HEK293 (cell line): ENCODE data around the gene DDX51.

Source experiments
- AEBP2 ChIP-seq: fragments of 450-650 bp; formaldehyde crosslinking; IDR thresholded peaks from 2 replicates; pipeline ENCODE4 v1.5.1; 2016; ENCODE audit warnings: missing biosample characterization, missing genetic modification characterization, borderline replicate concordance
- CTCF ChIP-seq: fragments of 450-650 bp; formaldehyde crosslinking; IDR thresholded peaks from 2 replicates; pipeline ENCODE4 v1.5.1; 2016; ENCODE audit warnings: missing biosample characterization, missing genetic modification characterization
- FEZF1 ChIP-seq: fragments of 450-650 bp; formaldehyde crosslinking; IDR thresholded peaks from 2 replicates; pipeline ENCODE4 v1.5.1; 2016; ENCODE audit warnings: missing biosample characterization, missing genetic modification characterization
- GLIS1 ChIP-seq: fragments of 450-650 bp; formaldehyde crosslinking; IDR thresholded peaks from 2 replicates; pipeline ENCODE4 v1.5.1; 2016; ENCODE audit warnings: missing biosample characterization, missing genetic modification characterization
- INSM2 ChIP-seq: fragments of 450-650 bp; formaldehyde crosslinking; IDR thresholded peaks from 2 replicates; pipeline ENCODE4 v1.5.1; 2016; ENCODE audit warnings: missing biosample characterization, missing genetic modification characterization
- KLF7 ChIP-seq: fragments of 450-650 bp; formaldehyde crosslinking; IDR thresholded peaks from 2 replicates; pipeline ENCODE4 v1.5.1; 2016; ENCODE audit warnings: missing biosample characterization, missing genetic modification characterization, borderline replicate concordance
- WT1 ChIP-seq: fragments of 450-650 bp; formaldehyde crosslinking; IDR thresholded peaks from 2 replicates; pipeline ENCODE4 v1.5.1; 2016; ENCODE audit warnings: missing biosample characterization, missing genetic modification characterization
- ZFP3 ChIP-seq: fragments of 450-650 bp; formaldehyde crosslinking; IDR thresholded peaks from 2 replicates; pipeline ENCODE4 v1.5.1; 2016; ENCODE audit warnings: low read depth, missing biosample characterization, missing genetic modification characterization
- ZFP41 ChIP-seq: fragments of 450-650 bp; formaldehyde crosslinking; IDR thresholded peaks from 2 replicates; pipeline ENCODE4 v1.5.1; 2016; ENCODE audit warnings: missing biosample characterization, missing genetic modification characterization, borderline replicate concordance
- ZNF112 ChIP-seq: fragments of 450-650 bp; formaldehyde crosslinking; IDR thresholded peaks from 2 replicates; pipeline ENCODE4 v1.5.0; 2017; ENCODE audit warnings: missing biosample characterization, missing genetic modification characterization
- ZNF114 ChIP-seq: fragments of 450-650 bp; formaldehyde crosslinking; IDR thresholded peaks from 2 replicates; pipeline ENCODE4 v1.5.0; 2017; ENCODE audit warnings: missing biosample characterization, missing genetic modification characterization
- ZNF140 ChIP-seq: fragments of 450-650 bp; formaldehyde crosslinking; IDR thresholded peaks from 2 replicates; pipeline ENCODE4 v1.5.1; 2016; ENCODE audit warnings: missing biosample characterization, missing genetic modification characterization
- ZNF211 ChIP-seq: fragments of 450-650 bp; formaldehyde crosslinking; IDR thresholded peaks from 2 replicates; pipeline ENCODE4 v1.5.1; 2016; ENCODE audit warnings: low read depth, missing biosample characterization, missing genetic modification characterization
- ZNF239 ChIP-seq: fragments of 450-650 bp; formaldehyde crosslinking; IDR thresholded peaks from 2 replicates; pipeline ENCODE4 v1.5.1; 2016; ENCODE audit warnings: missing biosample characterization, missing genetic modification characterization
- ZNF274 ChIP-seq, 2 experiments: fragments of 200-500 bp in 1 of 2; fragments of 450-650 bp in 1 of 2; sonication (Bioruptor generic) in 1 of 2; formaldehyde crosslinking in 1 of 2; IDR thresholded peaks; 2 replicates each; pipeline versions ENCODE4 v1.5.1 to v1.6.1; 2014 to 2016; ENCODE audit warnings: borderline replicate concordance in 1 of 2, inconsistent platforms in 1 of 2, low read length in 1 of 2, missing biosample characterization in 1 of 2, missing genetic modification characterization in 1 of 2
- ZNF280D ChIP-seq: fragments of 450-650 bp; formaldehyde crosslinking; IDR thresholded peaks from 2 replicates; pipeline ENCODE4 v1.5.1; 2016; ENCODE audit warnings: missing biosample characterization, missing genetic modification characterization
- ZNF302 ChIP-seq: fragments of 450-650 bp; formaldehyde crosslinking; IDR thresholded peaks from 2 replicates; pipeline ENCODE4 v1.5.1; 2016; ENCODE audit warnings: missing biosample characterization, missing genetic modification characterization, low read depth
- ZNF311 ChIP-seq: fragments of 450-650 bp; formaldehyde crosslinking; IDR thresholded peaks from 2 replicates; pipeline ENCODE4 v1.5.1; 2017; ENCODE audit warnings: missing biosample characterization, missing genetic modification characterization, borderline replicate concordance
- ZNF426 ChIP-seq: fragments of 450-650 bp; formaldehyde crosslinking; IDR thresholded peaks from 2 replicates; pipeline ENCODE4 v1.5.1; 2017; ENCODE audit warnings: missing biosample characterization, missing genetic modification characterization, mild to moderate bottlenecking, inconsistent platforms, moderate library complexity
- ZNF433 ChIP-seq: fragments of 450-650 bp; formaldehyde crosslinking; IDR thresholded peaks from 2 replicates; pipeline ENCODE4 v1.5.1; 2016; ENCODE audit warnings: missing biosample characterization, missing genetic modification characterization, low read depth
- ZNF473 ChIP-seq: fragments of 450-650 bp; formaldehyde crosslinking; IDR thresholded peaks from 2 replicates; pipeline ENCODE4 v1.5.1; 2017; ENCODE audit warnings: missing biosample characterization, missing genetic modification characterization
- ZNF558 ChIP-seq: fragments of 450-650 bp; formaldehyde crosslinking; IDR thresholded peaks from 2 replicates; pipeline ENCODE4 v1.5.1; 2016; ENCODE audit warnings: missing biosample characterization, missing genetic modification characterization
- ZNF610 ChIP-seq: fragments of 450-650 bp; formaldehyde crosslinking; IDR thresholded peaks from 2 replicates; pipeline ENCODE4 v1.5.1; 2016; ENCODE audit warnings: missing biosample characterization, missing genetic modification characterization, borderline replicate concordance
- ZNF670 ChIP-seq: fragments of 450-650 bp; formaldehyde crosslinking; IDR thresholded peaks from 2 replicates; pipeline ENCODE4 v1.5.1; 2016; ENCODE audit warnings: missing biosample characterization, missing genetic modification characterization, low read depth
- ZNF777 ChIP-seq: fragments of 450-650 bp; formaldehyde crosslinking; IDR thresholded peaks from 2 replicates; pipeline ENCODE4 v1.5.1; 2017; ENCODE audit warnings: missing biosample characterization, missing genetic modification characterization, borderline replicate concordance
- ZNF792 ChIP-seq: fragments of 450-650 bp; formaldehyde crosslinking; IDR thresholded peaks from 2 replicates; pipeline ENCODE4 v1.5.1; 2016; ENCODE audit warnings: missing biosample characterization, missing genetic modification characterization
- ZSCAN23 ChIP-seq: fragments of 450-650 bp; formaldehyde crosslinking; IDR thresholded peaks from 2 replicates; pipeline ENCODE4 v1.5.1; 2016; ENCODE audit warnings: missing biosample characterization, missing genetic modification characterization
- TF ChIP-seq, protein P1 (sequence below): fragments of 450-650 bp; IDR thresholded peaks from 2 replicates; pipeline ENCODE4 v1.5.1; 2018; ENCODE audit warnings: missing biosample characterization, mild to moderate bottlenecking, missing genetic modification characterization
- TF ChIP-seq, protein P2 (sequence below): fragments of 450-650 bp; formaldehyde crosslinking; IDR thresholded peaks from 2 replicates; pipeline ENCODE4 v1.5.1; 2016; ENCODE audit warnings: missing biosample characterization, missing genetic modification characterization

DDX51 gene

DNA sequence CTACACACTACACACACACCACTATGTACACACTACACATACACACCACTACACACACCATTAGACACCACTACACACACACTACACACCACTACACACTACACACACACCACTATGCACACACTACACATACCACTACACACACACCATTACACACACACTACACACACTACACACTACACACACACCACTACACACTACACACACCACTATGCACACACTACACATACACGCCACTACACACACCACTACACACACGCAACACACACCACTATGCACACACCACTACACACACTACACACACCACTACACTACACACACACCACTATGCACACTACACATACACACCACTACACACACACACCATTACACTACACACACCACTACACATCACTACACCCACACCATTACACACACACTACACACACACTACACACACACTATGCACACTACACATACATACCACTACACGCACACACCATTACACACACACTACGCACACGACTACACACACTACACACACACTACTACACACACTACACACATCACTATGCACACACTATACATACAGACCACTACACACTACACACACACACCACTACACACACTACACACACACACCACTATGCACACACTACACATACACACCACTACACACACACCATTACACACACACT is 13.8 kb upstream of the DDX51 start (continued):
- TF ChIP-seq ZFP41 (tag by site-specific recombination) (no peak), ZNF211 (tag by site-specific recombination) (no peak), ZNF239 (no peak; the same call in 1 of the 2 replicates), ZNF140 (tag by site-specific recombination) (no peak), ZNF280D (tag by site-specific recombination) (no peak), ZNF558 (tag by site-specific recombination) (no peak), ZNF670 (tag by site-specific recombination) (peak; percentile 13; the same call in 1 of the 2 replicates), CTCF (tag by site-specific recombination) (no peak), FEZF1 (no peak), ZFP3 (tag by site-specific recombination) (no peak), GLIS1 (tag by site-specific recombination) (no peak), ZNF777 (tag by site-specific recombination) (no peak), AEBP2 (peak; percentile 1; the same call in 1 of the 2 replicates), ZNF311 (tag by site-specific recombination) (0 out of 2 replicates have a peak, but pooled peaks have one; percentile 56), ZNF274 (IDR thresholded peaks at IDR 0.05; ENCODE audit: low read length) (no peak), ZNF274 (tag by site-specific recombination; IDR thresholded peaks at IDR 0.05; ENCODE audit: borderline replicate concordance) (peak; percentile 37; the same call in 1 of the 2 replicates), ZNF610 (tag by site-specific recombination) (no peak), ZNF302 (tag by site-specific recombination) (peak; percentile 30; the same call in 1 of the 2 replicates), WT1 (tag by site-specific recombination) (no peak), ZNF792 (tag by site-specific recombination) (no peak), INSM2 (tag by site-specific recombination) (no peak), KLF7 (tag by site-specific recombination) (no peak), ZNF426 (tag by site-specific recombination) (no peak), ZNF112 (tag by site-specific recombination) (no peak), ZNF473 (tag by site-specific recombination) (no peak), ZNF433 (tag by site-specific recombination) (no peak), ZNF114 (tag by site-specific recombination) (peak; percentile 86), ZSCAN23 (tag by site-specific recombination) (peak; percentile 25; the same call in 1 of the 2 replicates)
- TF ChIP-seq, protein P1, sequence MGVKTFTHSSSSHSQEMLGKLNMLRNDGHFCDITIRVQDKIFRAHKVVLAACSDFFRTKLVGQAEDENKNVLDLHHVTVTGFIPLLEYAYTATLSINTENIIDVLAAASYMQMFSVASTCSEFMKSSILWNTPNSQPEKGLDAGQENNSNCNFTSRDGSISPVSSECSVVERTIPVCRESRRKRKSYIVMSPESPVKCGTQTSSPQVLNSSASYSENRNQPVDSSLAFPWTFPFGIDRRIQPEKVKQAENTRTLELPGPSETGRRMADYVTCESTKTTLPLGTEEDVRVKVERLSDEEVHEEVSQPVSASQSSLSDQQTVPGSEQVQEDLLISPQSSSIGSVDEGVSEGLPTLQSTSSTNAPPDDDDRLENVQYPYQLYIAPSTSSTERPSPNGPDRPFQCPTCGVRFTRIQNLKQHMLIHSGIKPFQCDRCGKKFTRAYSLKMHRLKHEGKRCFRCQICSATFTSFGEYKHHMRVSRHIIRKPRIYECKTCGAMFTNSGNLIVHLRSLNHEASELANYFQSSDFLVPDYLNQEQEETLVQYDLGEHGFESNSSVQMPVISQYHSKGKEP (tag by site-specific recombination) = no peak
- TF ChIP-seq, protein P2, sequence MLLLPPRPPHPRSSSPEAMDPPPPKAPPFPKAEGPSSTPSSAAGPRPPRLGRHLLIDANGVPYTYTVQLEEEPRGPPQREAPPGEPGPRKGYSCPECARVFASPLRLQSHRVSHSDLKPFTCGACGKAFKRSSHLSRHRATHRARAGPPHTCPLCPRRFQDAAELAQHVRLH (tag by site-specific recombination) = no peak
